ENCODE data around the gene DCLRE1C.
"Not testable (repeated sequence)": the region's sequence is repeated elsewhere in the genome, so short reads cannot be mapped to it uniquely, and the experiment has no call there.

- not testable (repeated sequence) for TF ChIP-seq CTCF, POLR2A (IDR thresholded peaks at IDR 0.05)
These were observed 89.0 kb downstream of the DCLRE1C start for GRCh38 chr10:14864871-14865270.

All from adrenal gland (tissue), 5 donors.